HEK293 (cell line): ENCODE measurements around the gene SH3BP2.

Source experiments
- CTCF ChIA-PET: fragments of 350-600 bp; formaldehyde crosslinking; extraction: SDS; loops from one replicate; lab custom pipeline; 2021; ENCODE audit warnings: antibody characterized with exemption; lab: Yijun Ruan, JAX
- POLR2A ChIA-PET: fragments of 300-600 bp; formaldehyde crosslinking; extraction: SDS; loops from one replicate; lab custom pipeline; 2020; ENCODE audit warnings: antibody characterized with exemption, inconsistent platforms; lab: Yijun Ruan, JAX
- H3K27ac ChIP-seq: fragments of 200-500 bp; sonication (Bioruptor generic); 2 replicates; pipeline ENCODE4 v1.5.1; 2014; ENCODE audit warnings: low read depth, low read length, control low read depth, inconsistent platforms; ENCODE audit errors: extremely low read depth
- H3K36me3 ChIP-seq, 2 experiments: fragments of 200-500 bp in 1 of 2; sonication (Bioruptor generic) in 1 of 2; 1 replicate in 1 of 2; 2 replicates in 1 of 2; pipeline ENCODE4 v1.5.1; 2014 to 2017; ENCODE audit warnings: inconsistent platforms in 2 of 2, low read length in 2 of 2; ENCODE audit not compliant: control insufficient read depth in 2 of 2, insufficient read depth in 1 of 2
- H3K4me1 ChIP-seq: fragments of 200-500 bp; sonication (Bioruptor generic); 2 replicates; pipeline ENCODE4 v1.5.1; 2014; ENCODE audit warnings: mild to moderate bottlenecking, low read length, inconsistent platforms; ENCODE audit not compliant: control insufficient read depth, insufficient read depth
- H3K4me3 ChIP-seq: 2 replicates; pipeline ENCODE4 v1.5.1; 2011; ENCODE audit warnings: low read depth, mild to moderate bottlenecking, control low read depth, low read length, moderate library complexity
- H3K9me3 ChIP-seq: fragments of 200-500 bp; sonication (Bioruptor generic); 2 replicates; pipeline ENCODE4 v1.5.1; 2014; ENCODE audit warnings: low read depth, low read length, inconsistent platforms; ENCODE audit not compliant: control insufficient read depth, insufficient read depth
- GLI2 ChIP-seq: fragments of 450-650 bp; formaldehyde crosslinking; IDR thresholded peaks from 2 replicates; pipeline ENCODE4; 2017; ENCODE audit warnings: missing biosample characterization, missing genetic modification characterization, low read depth, borderline replicate concordance
- GLIS1 ChIP-seq: fragments of 450-650 bp; formaldehyde crosslinking; IDR thresholded peaks from 2 replicates; pipeline ENCODE4 v1.5.1; 2016; ENCODE audit warnings: missing biosample characterization, missing genetic modification characterization
- KLF7 ChIP-seq: fragments of 450-650 bp; formaldehyde crosslinking; IDR thresholded peaks from 2 replicates; pipeline ENCODE4 v1.5.1; 2016; ENCODE audit warnings: missing biosample characterization, missing genetic modification characterization, borderline replicate concordance
- MEIS1 ChIP-seq: sonication (generic); formaldehyde crosslinking; IDR thresholded peaks from 2 replicates; pipeline ENCODE4 v1.8.1; 2022; ENCODE audit warnings: missing genetic modification reagents, mild to moderate bottlenecking, borderline replicate concordance
- MZF1 ChIP-seq: fragments of 450-650 bp; formaldehyde crosslinking; IDR thresholded peaks from 2 replicates; pipeline ENCODE4 v1.5.1; 2017; ENCODE audit warnings: missing biosample characterization, missing genetic modification characterization, borderline replicate concordance
- SETDB1 ChIP-seq: IDR thresholded peaks from one replicate; pipeline ENCODE4 v1.6.1; 2017; ENCODE audit warnings: mild to moderate bottlenecking, low read length, moderate library complexity, mixed read lengths; ENCODE audit not compliant: insufficient read length
- ZBTB48 ChIP-seq: fragments of 450-650 bp; formaldehyde crosslinking; IDR thresholded peaks from 2 replicates; pipeline ENCODE4 v1.5.1; 2016; ENCODE audit warnings: missing biosample characterization, missing genetic modification characterization
- ZFP69B ChIP-seq: fragments of 450-650 bp; formaldehyde crosslinking; IDR thresholded peaks from 2 replicates; pipeline ENCODE4 v1.5.1; 2016; ENCODE audit warnings: missing biosample characterization, missing genetic modification characterization
- ZNF157 ChIP-seq: fragments of 450-650 bp; formaldehyde crosslinking; IDR thresholded peaks from 2 replicates; pipeline ENCODE4 v1.5.1; 2016; ENCODE audit warnings: missing biosample characterization, missing genetic modification characterization
- ZNF239 ChIP-seq: fragments of 450-650 bp; formaldehyde crosslinking; IDR thresholded peaks from 2 replicates; pipeline ENCODE4 v1.5.1; 2016; ENCODE audit warnings: missing biosample characterization, missing genetic modification characterization
- ZNF404 ChIP-seq: fragments of 450-650 bp; formaldehyde crosslinking; IDR thresholded peaks from 2 replicates; pipeline ENCODE4 v1.5.1; 2017; ENCODE audit warnings: missing biosample characterization, missing genetic modification characterization
- ZNF585B ChIP-seq: fragments of 450-650 bp; formaldehyde crosslinking; IDR thresholded peaks from 2 replicates; pipeline ENCODE4 v1.5.1; 2016; ENCODE audit warnings: missing biosample characterization, missing genetic modification characterization
- ZNF701 ChIP-seq: fragments of 450-650 bp; formaldehyde crosslinking; IDR thresholded peaks from 2 replicates; pipeline ENCODE4 v1.5.1; 2016; ENCODE audit warnings: missing biosample characterization, missing genetic modification characterization
- TF ChIP-seq, protein P1 (sequence below): fragments of 450-650 bp; formaldehyde crosslinking; IDR thresholded peaks from 2 replicates; pipeline ENCODE4 v1.5.1; 2016; ENCODE audit warnings: missing biosample characterization, missing genetic modification characterization
- TF ChIP-seq, protein P2 (sequence below): fragments of 450-650 bp; formaldehyde crosslinking; IDR thresholded peaks from 2 replicates; pipeline ENCODE4 v1.5.1; 2016; ENCODE audit warnings: missing biosample characterization, missing genetic modification characterization, low read depth
- TF ChIP-seq, protein P3 (sequence below): fragments of 450-650 bp; formaldehyde crosslinking; IDR thresholded peaks from 2 replicates; pipeline ENCODE4 v1.5.1; 2016; ENCODE audit warnings: missing biosample characterization, missing genetic modification characterization
- TF ChIP-seq, protein P4 (sequence below): fragments of 450-650 bp; formaldehyde crosslinking; IDR thresholded peaks from 2 replicates; pipeline ENCODE4 v1.5.1; 2016; ENCODE audit warnings: missing biosample characterization, missing genetic modification characterization

SH3BP2 gene

DNA sequence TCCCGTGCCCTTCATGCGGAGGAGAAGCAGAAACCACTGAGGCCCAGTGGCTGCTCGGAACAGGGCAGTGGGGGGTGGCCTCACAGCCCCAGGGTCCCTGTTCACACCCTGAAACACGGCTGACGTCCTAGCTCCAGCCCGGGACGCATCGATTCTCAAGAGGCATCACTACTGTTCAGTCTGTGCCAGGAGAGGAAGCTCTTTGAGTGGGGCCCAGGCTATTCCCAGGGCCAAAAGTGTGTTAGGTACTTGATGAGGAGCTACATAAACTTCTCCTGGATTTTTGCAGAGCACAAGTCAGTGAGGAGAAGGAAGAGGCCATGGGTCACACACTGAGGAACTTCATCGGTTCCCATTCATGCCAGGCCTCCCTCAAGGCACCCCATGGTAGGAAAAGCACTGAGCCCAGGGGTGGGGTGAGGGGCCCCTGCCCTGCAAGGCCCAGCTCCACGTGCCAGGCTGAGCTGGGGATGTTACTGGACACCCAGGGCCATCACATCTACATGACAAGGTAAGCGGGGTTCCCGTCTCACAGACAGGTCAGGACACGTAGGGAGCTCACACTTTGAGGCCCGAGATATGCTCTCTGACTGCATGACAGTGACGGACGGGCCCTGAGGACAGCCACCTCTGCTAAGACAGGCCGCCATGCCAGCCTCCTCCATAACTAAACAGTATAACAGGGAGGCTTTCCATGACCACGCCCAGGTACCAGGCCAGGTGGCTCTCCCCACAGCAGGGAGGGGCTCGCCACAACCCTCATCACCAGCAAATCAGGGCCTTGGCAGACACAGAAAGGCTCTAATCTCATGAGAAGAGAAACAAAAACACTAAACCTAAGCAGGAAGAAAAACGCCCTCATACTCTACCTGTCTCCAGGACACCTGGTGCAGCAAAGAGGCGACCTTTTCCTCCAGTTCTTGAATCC lies 49.1 kb upstream of the SH3BP2 start (continued):
- TF ChIP-seq, protein P1, sequence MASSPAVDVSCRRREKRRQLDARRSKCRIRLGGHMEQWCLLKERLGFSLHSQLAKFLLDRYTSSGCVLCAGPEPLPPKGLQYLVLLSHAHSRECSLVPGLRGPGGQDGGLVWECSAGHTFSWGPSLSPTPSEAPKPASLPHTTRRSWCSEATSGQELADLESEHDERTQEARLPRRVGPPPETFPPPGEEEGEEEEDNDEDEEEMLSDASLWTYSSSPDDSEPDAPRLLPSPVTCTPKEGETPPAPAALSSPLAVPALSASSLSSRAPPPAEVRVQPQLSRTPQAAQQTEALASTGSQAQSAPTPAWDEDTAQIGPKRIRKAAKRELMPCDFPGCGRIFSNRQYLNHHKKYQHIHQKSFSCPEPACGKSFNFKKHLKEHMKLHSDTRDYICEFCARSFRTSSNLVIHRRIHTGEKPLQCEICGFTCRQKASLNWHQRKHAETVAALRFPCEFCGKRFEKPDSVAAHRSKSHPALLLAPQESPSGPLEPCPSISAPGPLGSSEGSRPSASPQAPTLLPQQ (tag by site-specific recombination), result no peak
- TF ChIP-seq ZNF157 (tag by site-specific recombination), result no peak
- no peak for TF ChIP-seq ZNF701 (tag by site-specific recombination)
- no peak for TF ChIP-seq ZNF585B (tag by site-specific recombination)
- no peak for TF ChIP-seq MEIS1 (CRISPR knock-in tag)

- no peak overlapping the region for H3K4me3 ChIP-seq
- TF ChIP-seq ZFP69B (tag by site-specific recombination), result no peak
- TF ChIP-seq, protein P2, sequence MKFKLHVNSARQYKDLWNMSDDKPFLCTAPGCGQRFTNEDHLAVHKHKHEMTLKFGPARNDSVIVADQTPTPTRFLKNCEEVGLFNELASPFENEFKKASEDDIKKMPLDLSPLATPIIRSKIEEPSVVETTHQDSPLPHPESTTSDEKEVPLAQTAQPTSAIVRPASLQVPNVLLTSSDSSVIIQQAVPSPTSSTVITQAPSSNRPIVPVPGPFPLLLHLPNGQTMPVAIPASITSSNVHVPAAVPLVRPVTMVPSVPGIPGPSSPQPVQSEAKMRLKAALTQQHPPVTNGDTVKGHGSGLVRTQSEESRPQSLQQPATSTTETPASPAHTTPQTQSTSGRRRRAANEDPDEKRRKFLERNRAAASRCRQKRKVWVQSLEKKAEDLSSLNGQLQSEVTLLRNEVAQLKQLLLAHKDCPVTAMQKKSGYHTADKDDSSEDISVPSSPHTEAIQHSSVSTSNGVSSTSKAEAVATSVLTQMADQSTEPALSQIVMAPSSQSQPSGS (tag by site-specific recombination), result no peak
- TF ChIP-seq, protein P3, sequence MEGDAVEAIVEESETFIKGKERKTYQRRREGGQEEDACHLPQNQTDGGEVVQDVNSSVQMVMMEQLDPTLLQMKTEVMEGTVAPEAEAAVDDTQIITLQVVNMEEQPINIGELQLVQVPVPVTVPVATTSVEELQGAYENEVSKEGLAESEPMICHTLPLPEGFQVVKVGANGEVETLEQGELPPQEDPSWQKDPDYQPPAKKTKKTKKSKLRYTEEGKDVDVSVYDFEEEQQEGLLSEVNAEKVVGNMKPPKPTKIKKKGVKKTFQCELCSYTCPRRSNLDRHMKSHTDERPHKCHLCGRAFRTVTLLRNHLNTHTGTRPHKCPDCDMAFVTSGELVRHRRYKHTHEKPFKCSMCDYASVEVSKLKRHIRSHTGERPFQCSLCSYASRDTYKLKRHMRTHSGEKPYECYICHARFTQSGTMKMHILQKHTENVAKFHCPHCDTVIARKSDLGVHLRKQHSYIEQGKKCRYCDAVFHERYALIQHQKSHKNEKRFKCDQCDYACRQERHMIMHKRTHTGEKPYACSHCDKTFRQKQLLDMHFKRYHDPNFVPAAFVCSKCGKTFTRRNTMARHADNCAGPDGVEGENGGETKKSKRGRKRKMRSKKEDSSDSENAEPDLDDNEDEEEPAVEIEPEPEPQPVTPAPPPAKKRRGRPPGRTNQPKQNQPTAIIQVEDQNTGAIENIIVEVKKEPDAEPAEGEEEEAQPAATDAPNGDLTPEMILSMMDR, result no peak
- no peak for TF ChIP-seq GLI2
- TF ChIP-seq, protein P4, sequence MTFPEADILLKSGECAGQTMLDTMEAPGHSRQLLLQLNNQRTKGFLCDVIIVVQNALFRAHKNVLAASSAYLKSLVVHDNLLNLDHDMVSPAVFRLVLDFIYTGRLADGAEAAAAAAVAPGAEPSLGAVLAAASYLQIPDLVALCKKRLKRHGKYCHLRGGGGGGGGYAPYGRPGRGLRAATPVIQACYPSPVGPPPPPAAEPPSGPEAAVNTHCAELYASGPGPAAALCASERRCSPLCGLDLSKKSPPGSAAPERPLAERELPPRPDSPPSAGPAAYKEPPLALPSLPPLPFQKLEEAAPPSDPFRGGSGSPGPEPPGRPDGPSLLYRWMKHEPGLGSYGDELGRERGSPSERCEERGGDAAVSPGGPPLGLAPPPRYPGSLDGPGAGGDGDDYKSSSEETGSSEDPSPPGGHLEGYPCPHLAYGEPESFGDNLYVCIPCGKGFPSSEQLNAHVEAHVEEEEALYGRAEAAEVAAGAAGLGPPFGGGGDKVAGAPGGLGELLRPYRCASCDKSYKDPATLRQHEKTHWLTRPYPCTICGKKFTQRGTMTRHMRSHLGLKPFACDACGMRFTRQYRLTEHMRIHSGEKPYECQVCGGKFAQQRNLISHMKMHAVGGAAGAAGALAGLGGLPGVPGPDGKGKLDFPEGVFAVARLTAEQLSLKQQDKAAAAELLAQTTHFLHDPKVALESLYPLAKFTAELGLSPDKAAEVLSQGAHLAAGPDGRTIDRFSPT (tag by site-specific recombination), result no peak
- no peak for TF ChIP-seq ZNF404 (tag by site-specific recombination)
- TF ChIP-seq GLIS1 (tag by site-specific recombination), result no peak
- TF ChIP-seq MZF1 (tag by site-specific recombination), result no peak
- TF ChIP-seq SETDB1, result no peak
- no peak for TF ChIP-seq ZNF239 (tag by site-specific recombination)
- no peak for TF ChIP-seq ZBTB48 (tag by site-specific recombination)
- no peak for TF ChIP-seq KLF7 (tag by site-specific recombination)
- TF ChIP-seq, all 188 proteins: peak for 0
- H3K9me3 ChIP-seq, result no peaks in the 10 kb centered on the region
- peaks cover 0 to 68% of the 10 kb centered on the region in 2 experiments; a peak in 2 of 3 replicates for H3K36me3 ChIP-seq
- ChIA-PET POLR2A (interaction anchor here (1.2 kb wide), 1 partner anchor 74 kb away, joined by 3 read pairs; no protein-coding TSS in a partner anchor), CTCF (no interaction called here)
- no peak overlapping the region for H3K27ac ChIP-seq
- H3K4me1 ChIP-seq, result no peaks in the 10 kb centered on the region
Observed at GRCh38 chr4:2744576-2745270, 48.2 kb upstream of the SH3BP2 start.
